GM13976 (cell line): ENCODE results near the gene ZNF653.
A peak's percentile ranks its signal among the peaks of the same experiment; 100 is the strongest.

Source experiments
- DNase-seq: peaks from one replicate; pipeline ENCODE4 v3.0.0; 2012; ENCODE audit warnings: low spot score
- in situ Hi-C: fragments of 300-500 bp; cut with MboI; formaldehyde crosslinking; loops from one replicate; pipeline ENCODE4 v1.12.0; 2022; ENCODE audit warnings: low sequenced_read_pairs, mixed read lengths, inconsistent platforms; ENCODE audit not compliant: unreplicated experiment
- TF ChIP-seq, protein P1 (sequence below): IDR thresholded peaks from 2 replicates; pipeline ENCODE4 v1.5.1; 2012; ENCODE audit warnings: borderline replicate concordance, mild to moderate bottlenecking; ENCODE audit not compliant: insufficient read depth; ENCODE audit errors: extremely low read depth, missing control alignments, control extremely low read depth

The ZNF653 gene

DNA sequence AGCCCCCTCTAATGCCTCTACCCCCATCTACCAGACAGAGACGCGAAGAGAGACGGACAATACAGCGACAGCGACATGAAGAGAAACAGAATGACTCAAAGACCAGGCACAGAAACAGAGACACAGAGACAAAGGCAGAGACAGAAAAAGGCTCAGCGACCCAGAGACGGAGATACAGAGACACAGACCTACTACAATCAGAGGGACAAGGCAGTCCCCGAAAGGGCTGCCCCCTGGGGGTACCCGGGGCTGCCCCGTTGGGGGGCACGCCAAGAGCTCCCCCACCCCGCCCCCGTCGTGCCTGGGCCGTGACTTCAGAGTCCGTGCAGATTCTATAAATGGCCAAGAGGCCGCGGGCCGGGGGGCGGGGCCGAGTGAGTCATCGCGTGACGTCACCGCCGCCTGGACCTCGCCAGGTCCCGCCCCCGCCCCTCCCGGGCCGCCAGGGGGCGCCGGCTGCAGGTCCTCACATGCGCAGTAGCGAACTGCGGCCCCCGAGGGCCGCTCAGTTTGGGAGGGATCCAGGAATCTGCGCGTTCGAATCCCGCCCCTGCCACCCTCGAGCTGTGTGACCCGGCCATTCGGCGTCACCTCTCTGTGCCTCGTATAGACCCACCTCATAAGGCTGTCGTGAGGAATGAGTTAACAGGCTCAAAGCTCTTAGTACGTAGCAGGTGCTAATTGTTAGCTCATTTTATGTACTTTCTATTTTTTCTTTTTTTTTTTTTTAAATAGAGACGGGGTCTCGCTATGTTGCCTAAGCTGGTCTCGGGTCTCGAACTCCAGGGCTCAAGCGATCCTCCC, 30.4 kb upstream of the ZNF653 start:
- peak; percentile 98 for DNase-seq
- in situ Hi-C loops, result no loop called here
- TF ChIP-seq, protein P1, sequence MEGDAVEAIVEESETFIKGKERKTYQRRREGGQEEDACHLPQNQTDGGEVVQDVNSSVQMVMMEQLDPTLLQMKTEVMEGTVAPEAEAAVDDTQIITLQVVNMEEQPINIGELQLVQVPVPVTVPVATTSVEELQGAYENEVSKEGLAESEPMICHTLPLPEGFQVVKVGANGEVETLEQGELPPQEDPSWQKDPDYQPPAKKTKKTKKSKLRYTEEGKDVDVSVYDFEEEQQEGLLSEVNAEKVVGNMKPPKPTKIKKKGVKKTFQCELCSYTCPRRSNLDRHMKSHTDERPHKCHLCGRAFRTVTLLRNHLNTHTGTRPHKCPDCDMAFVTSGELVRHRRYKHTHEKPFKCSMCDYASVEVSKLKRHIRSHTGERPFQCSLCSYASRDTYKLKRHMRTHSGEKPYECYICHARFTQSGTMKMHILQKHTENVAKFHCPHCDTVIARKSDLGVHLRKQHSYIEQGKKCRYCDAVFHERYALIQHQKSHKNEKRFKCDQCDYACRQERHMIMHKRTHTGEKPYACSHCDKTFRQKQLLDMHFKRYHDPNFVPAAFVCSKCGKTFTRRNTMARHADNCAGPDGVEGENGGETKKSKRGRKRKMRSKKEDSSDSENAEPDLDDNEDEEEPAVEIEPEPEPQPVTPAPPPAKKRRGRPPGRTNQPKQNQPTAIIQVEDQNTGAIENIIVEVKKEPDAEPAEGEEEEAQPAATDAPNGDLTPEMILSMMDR, result peak; percentile 93

DNA sequence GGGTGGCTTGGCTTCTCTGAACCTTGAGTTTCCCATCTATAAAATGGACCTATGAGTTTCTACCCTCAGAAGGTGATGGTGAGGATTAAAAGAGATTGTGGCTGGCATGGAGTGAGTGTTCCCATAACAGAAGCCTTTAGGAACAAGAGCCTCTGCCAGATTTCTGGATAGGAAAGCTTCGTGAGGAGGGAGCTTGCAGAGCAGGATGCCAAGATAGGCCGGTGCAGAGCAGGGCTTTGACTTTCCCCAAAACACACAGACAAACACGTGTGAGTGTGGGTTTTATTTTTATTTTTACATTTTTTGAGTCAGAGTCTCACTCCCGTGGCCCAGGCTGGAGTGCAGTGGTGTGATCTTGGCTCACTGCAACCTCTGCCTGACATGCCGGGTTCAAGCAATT, 29.3 kb upstream of the ZNF653 start:
- TF ChIP-seq, protein P1, result no peak
- in situ Hi-C loops, result no loop called here
- DNase-seq, result no peak

DNA sequence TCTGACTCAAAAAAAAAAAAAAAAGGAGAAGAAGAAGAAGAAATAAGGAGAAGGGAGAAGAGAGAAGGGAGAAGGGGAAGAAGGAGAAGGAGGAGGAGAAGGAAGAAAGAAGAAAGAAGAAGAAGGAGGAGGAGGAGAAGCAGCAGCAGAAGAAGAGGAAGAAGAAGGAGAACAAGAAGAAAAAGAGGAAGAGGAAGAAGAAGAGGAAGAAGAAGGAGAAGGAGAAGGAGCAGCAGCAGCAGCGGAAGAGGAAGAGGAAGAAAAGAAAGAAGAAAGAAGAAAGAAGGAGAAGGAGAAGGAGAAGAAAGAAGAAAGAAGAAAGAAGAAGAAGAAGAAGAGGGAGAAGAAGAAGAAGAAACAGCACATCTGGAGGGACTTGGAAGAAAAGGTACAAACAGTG, 28.9 kb upstream of the ZNF653 start:
- in situ Hi-C loops, result no loop called here
- no peak for DNase-seq

DNA sequence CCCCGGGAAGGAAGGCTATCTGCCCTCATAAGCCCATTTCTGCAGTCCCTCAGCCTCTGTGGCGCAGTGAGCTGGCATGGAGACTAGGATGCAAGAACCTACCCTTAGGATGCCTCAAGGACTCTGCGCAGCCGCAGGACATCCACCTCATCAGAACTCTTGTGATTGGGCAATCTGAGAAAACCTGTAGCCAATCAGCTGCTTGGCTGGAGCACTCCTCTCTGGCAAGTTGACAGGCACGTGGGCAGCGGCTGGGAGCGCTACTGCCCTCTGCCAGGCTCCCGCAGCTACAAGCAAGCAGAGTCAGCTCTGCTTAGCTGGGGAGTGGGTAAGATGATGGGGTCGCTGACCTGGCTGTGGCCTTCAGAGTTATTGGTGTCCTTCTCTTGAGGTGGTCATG, 24.8 kb upstream of the ZNF653 start:
- TF ChIP-seq, protein P1, result peak; percentile 13
- DNase-seq, result peak; percentile 63
- in situ Hi-C loops, result no loop called here

More for the DNA sequence above, 28.9 kb upstream of the ZNF653 start:
- TF ChIP-seq, protein P1, result no peak

DNA sequence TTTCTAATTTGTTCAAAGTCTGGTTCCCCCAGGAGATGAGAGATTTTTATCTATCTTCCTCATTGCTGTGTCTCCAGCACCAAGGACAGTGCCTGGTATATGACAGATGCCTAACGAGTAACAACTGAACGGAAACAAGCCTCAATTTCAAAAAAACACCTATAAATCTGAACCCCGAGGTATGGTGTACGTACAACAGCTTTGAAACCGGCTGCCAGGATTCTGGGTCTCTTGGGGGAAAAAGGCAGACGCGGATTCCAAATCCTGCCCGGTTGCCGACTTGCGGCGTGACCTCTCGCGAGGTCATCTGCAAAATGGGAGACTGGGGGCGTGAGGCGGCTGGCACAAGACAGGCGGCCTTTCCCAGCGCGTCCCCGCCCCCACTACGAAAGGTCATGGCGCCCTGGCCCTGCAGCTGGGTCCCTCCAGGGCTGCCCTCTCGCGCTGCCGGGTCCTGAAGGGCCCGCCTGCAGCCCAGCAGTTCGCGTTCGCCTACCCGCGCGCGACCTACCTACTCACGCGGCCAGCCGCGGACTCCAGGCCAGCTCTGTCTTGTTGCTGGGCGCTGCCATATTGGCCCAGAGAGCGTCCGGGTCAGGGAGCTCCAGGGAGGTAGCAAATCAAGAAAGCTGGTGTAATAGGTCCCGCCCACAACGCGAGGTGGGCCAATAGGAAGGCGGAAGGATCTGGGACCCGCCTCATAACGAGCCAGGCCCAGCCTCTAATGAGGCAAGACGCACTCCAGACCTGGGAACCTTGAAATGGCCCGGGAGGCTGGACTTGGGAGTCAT, 23.1 kb upstream of the ZNF653 start, which contains the start of gene ECSIT:
Gene ECSIT, minus strand, starts transcription at position 584 of the 791 bp plus-strand sequence. CDS start 9,964 bp downstream, outside the sequence.
- peak; percentile 98 for DNase-seq
- TF ChIP-seq, protein P1, result no peak
- in situ Hi-C loops, result no loop called here

DNA sequence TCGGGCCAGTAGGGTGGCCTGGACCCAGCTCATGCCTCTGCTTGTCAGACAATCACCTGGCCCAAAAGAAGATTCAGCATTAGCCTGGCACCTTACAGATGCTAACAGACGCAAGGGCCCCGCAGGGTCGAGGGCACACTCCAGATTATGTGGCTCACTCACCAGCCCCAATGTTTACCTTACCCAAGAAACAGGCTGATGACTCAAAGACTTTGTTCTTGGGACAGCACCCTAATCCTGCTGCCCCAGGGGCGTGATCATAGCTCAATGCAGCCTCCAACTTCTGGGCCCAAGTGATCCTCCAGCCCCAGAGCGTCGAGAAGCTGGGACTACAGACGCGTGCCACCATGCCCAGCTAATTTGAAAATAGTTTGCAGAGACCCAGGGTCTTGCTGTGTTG, 13.5 kb upstream of the ZNF653 start:
- TF ChIP-seq, protein P1, result no peak
- in situ Hi-C loops, result no loop called here
- DNase-seq, result no peak
